WTC11 (cell line): ENCODE data around the gene RRAGD. TPM values are rescaled to one million over a fixed set of nuclear protein-coding genes. Genes with fewer than 3 reads are reported as not detected.

Experiments
- ATAC-seq: fragments of 200-7000 bp; cut with Tn5 transposase; 2 replicates; pipeline ENCODE4 v1.10.0; 2021; ENCODE audit warnings: mild to moderate bottlenecking, moderate library complexity
- CTCF ChIA-PET: fragments of 300-600 bp; sonication (Branson Sonifier 250); formaldehyde crosslinking; loops from one replicate; lab custom pipeline; 2021; ENCODE audit warnings: antibody characterized with exemption; lab: Charles Lee
- POLR2A ChIA-PET: fragments of 350-600 bp; sonication (Branson Sonifier 250); formaldehyde crosslinking; loops from one replicate; lab custom pipeline; 2021; ENCODE audit warnings: antibody characterized with exemption; lab: Charles Lee
- DNase-seq: peaks from one replicate; pipeline ENCODE4 v3.0.0; 2021; ENCODE audit warnings: low spot score
- H3K27ac Mint-ChIP-seq: 2 replicates; pipeline ENCODE4 v1.8.0; 2021; ENCODE audit warnings: mixed read lengths
- H3K27me3 Mint-ChIP-seq: 2 replicates; pipeline ENCODE4 v1.8.0; 2021; ENCODE audit warnings: low read depth, mild to moderate bottlenecking, moderate library complexity, mixed read lengths
- H3K36me3 Mint-ChIP-seq: 2 replicates; pipeline ENCODE4 v1.8.0; 2021; ENCODE audit warnings: mixed read lengths
- H3K4me1 Mint-ChIP-seq: 2 replicates; pipeline ENCODE4 v1.8.0; 2022; ENCODE audit warnings: mixed read lengths
- H3K4me3 Mint-ChIP-seq: 2 replicates; pipeline ENCODE4 v1.8.0; 2021; ENCODE audit warnings: mild to moderate bottlenecking, moderate library complexity, mixed read lengths
- H3K9me3 Mint-ChIP-seq: 2 replicates; pipeline ENCODE4 v1.8.0; 2021; ENCODE audit warnings: mixed read lengths
- AR ChIP-seq: fragments of 250-450 bp; sonication (Bioruptor Pico); IDR thresholded peaks from 2 replicates; pipeline ENCODE4 v1.9.0; 2021; ENCODE audit warnings: mild to moderate bottlenecking
- CREM ChIP-seq: sonication (generic); formaldehyde crosslinking; IDR thresholded peaks from 2 replicates; pipeline ENCODE4 v1.8.1; 2022; ENCODE audit warnings: mild to moderate bottlenecking, missing genetic modification reagents, moderate library complexity
- ERG ChIP-seq: fragments of 250-450 bp; sonication (Bioruptor Pico); IDR thresholded peaks from 2 replicates; pipeline ENCODE4 v1.8.0; 2021; ENCODE audit warnings: mild to moderate bottlenecking
- ETV6 ChIP-seq: sonication (generic); formaldehyde crosslinking; IDR thresholded peaks from 2 replicates; pipeline ENCODE4 v1.8.1; 2022; ENCODE audit warnings: mild to moderate bottlenecking, missing genetic modification reagents
- HMGA2 ChIP-seq: fragments of 250-450 bp; sonication (Bioruptor Pico); IDR thresholded peaks from 2 replicates; pipeline ENCODE4 v1.4.0; 2021; ENCODE audit warnings: mild to moderate bottlenecking, moderate library complexity
- NFATC4 ChIP-seq: fragments of 250-450 bp; sonication (Bioruptor Pico); IDR thresholded peaks from 2 replicates; pipeline ENCODE4 v1.9.0; 2021; ENCODE audit warnings: mild to moderate bottlenecking
- NFYB ChIP-seq: sonication (generic); formaldehyde crosslinking; conservative IDR thresholded peaks from 2 replicates; pipeline ENCODE4 v1.8.0; 2022; ENCODE audit warnings: low read depth, missing genetic modification reagents
- PRDM15 ChIP-seq: sonication (generic); formaldehyde crosslinking; IDR thresholded peaks from 2 replicates; pipeline ENCODE4 v1.8.0; 2022; ENCODE audit warnings: missing genetic modification reagents
- SMAD4 ChIP-seq: sonication (generic); formaldehyde crosslinking; IDR thresholded peaks from 2 replicates; pipeline ENCODE4 v1.8.0; 2022; ENCODE audit warnings: mild to moderate bottlenecking, missing genetic modification reagents
- ZBTB21 ChIP-seq: sonication (generic); formaldehyde crosslinking; IDR thresholded peaks from 2 replicates; pipeline ENCODE4 v1.8.1; 2023; ENCODE audit warnings: mild to moderate bottlenecking, missing genetic modification reagents, borderline replicate concordance
- ZBTB43 ChIP-seq: sonication (generic); formaldehyde crosslinking; IDR thresholded peaks from 2 replicates; pipeline ENCODE4 v1.8.1; 2023; ENCODE audit warnings: mild to moderate bottlenecking, missing genetic modification reagents
- ZMAT4 ChIP-seq: fragments of 250-450 bp; sonication (Bioruptor Pico); IDR thresholded peaks from 2 replicates; pipeline ENCODE4 v1.9.0; 2021; ENCODE audit warnings: mild to moderate bottlenecking
- ZNF138 ChIP-seq: sonication (generic); formaldehyde crosslinking; conservative IDR thresholded peaks from 2 replicates; pipeline ENCODE4 v1.8.1; 2022; ENCODE audit warnings: mild to moderate bottlenecking, moderate library complexity, missing genetic modification reagents
- ZNF281 ChIP-seq: sonication (generic); formaldehyde crosslinking; IDR thresholded peaks from 2 replicates; pipeline ENCODE4 v1.8.0; 2023; ENCODE audit warnings: mild to moderate bottlenecking, missing genetic modification reagents
- ZNF396 ChIP-seq: fragments of 250-450 bp; sonication (Bioruptor Pico); IDR thresholded peaks from 2 replicates; pipeline ENCODE4 v1.8.0; 2021; ENCODE audit warnings: mild to moderate bottlenecking, moderate library complexity, borderline replicate concordance
- ZNF423 ChIP-seq: fragments of 250-450 bp; sonication (Bioruptor Pico); IDR thresholded peaks from 2 replicates; pipeline ENCODE4 v2.1.2; 2022; ENCODE audit warnings: mild to moderate bottlenecking, moderate library complexity
- ZNF671 ChIP-seq: fragments of 250-450 bp; sonication (Bioruptor Pico); IDR thresholded peaks from 2 replicates; pipeline ENCODE4 v1.8.0; 2021; ENCODE audit warnings: mild to moderate bottlenecking
- total RNA-seq: library from RNA; stranded (reverse); gene quantifications from 3 replicates; pipeline ENCODE4 v1.2.3, GENCODE V29; 2021

RRAGD gene
- total RNA-seq, 1 experiment from 2014 or later: 25.4 TPM

GRCh38 chr6:89364586-89364985, 47.5 kb downstream of the RRAGD start:
- H3K9me3 Mint-ChIP-seq: no peaks in the 10 kb centered on the region
- no peak for TF ChIP-seq ERG (CRISPR knock-in tag)
- no peak for TF ChIP-seq CREM
- TF ChIP-seq NFYB (CRISPR knock-in tag): no peak
- no peak for TF ChIP-seq ZNF281 (CRISPR knock-in tag)
- no peak for TF ChIP-seq AR (CRISPR knock-in tag)
- no peak for TF ChIP-seq ZBTB21
- no peak for TF ChIP-seq NFATC4 (CRISPR knock-in tag)
- TF ChIP-seq HMGA2: no peak
- no peak for TF ChIP-seq ETV6
- TF ChIP-seq ZBTB43: no peak
- no peak for TF ChIP-seq ZNF671 (CRISPR knock-in tag)
- ATAC-seq: no peak
- no peak for DNase-seq
- no peak overlapping the region for H3K27ac Mint-ChIP-seq
- ChIA-PET CTCF (interaction anchor here (1.4 to 2.1 kb wide), 2 partner anchors 53 to 66 kb away, joined by 3 to 11 read pairs; no protein-coding TSS in a partner anchor), POLR2A (no interaction called here)
- no peaks in the 10 kb centered on the region for H3K36me3 Mint-ChIP-seq
- H3K4me1 Mint-ChIP-seq: peaks cover 8% of the 10 kb centered on the region
- H3K4me3 Mint-ChIP-seq: no peak overlapping the region
- no peaks in the 10 kb centered on the region for H3K27me3 Mint-ChIP-seq

- TF ChIP-seq ZNF423 (CRISPR knock-in tag) (no peak), ZNF138 (CRISPR knock-in tag) (no peak), ZMAT4 (CRISPR knock-in tag) (no peak), PRDM15 (CRISPR knock-in tag) (no peak), SMAD4 (CRISPR knock-in tag) (no peak), ZNF396 (CRISPR knock-in tag) (no peak), ERG (CRISPR knock-in tag) (no peak)
- Mint-ChIP-seq H3K4me3 (no peak overlapping the region), H3K9me3 (no peaks in the 10 kb centered on the region), H3K27ac (no peak overlapping the region), H3K36me3 (no peaks in the 10 kb centered on the region), H3K4me1 (peaks cover 5% of the 10 kb centered on the region; the same call in 1 of the 2 replicates), H3K27me3 (peaks cover 18% of the 10 kb centered on the region)
- ATAC-seq: no peak
- no peak for DNase-seq
- ChIA-PET CTCF (interaction anchor here (1.0 to 2.9 kb wide), 3 partner anchors 11 to 52 kb away, joined by 3 to 17 read pairs (median 3); no protein-coding TSS in a partner anchor), POLR2A (no interaction called here)
Measured at GRCh38 chr6:89361171-89361570, 50.9 kb downstream of the RRAGD start.
